ENCODE data around the gene RASSF7.

DNA sequence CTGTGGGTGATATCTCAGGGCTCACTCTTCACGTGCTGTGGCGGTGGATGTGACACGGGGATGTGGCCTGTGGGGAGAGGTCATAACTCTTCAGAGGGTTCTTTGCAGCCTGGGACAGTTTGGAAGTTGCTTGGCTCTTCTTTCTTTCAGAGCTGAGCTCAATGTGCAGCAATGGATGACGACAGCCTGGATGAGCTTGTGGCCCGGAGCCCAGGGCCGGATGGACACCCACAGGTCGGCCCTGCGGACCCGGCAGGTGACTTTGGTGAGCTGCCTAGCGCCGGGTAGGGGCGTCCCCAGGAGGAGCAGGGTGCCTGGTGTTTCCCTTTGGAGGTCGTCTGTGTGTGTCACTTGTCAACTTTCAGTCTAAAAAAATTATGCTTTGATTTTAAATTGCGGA is 20.6 kb downstream of the RASSF7 start:
- TF ChIP-seq, protein P1, sequence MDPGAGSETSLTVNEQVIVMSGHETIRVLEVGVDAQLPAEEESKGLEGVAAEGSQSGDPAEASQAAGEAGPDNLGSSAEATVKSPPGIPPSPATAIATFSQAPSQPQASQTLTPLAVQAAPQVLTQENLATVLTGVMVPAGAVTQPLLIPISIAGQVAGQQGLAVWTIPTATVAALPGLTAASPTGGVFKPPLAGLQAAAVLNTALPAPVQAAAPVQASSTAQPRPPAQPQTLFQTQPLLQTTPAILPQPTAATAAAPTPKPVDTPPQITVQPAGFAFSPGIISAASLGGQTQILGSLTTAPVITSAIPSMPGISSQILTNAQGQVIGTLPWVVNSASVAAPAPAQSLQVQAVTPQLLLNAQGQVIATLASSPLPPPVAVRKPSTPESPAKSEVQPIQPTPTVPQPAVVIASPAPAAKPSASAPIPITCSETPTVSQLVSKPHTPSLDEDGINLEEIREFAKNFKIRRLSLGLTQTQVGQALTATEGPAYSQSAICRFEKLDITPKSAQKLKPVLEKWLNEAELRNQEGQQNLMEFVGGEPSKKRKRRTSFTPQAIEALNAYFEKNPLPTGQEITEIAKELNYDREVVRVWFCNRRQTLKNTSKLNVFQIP (CRISPR knock-in tag; IDR thresholded peaks at IDR 0.05; ENCODE audit: borderline replicate concordance, low read depth): no peak
- TF ChIP-seq RARB (CRISPR knock-in tag; IDR thresholded peaks at IDR 0.05): no peak
- no peak for TF ChIP-seq ZNF565 (CRISPR knock-in tag; conservative IDR thresholded peaks at IDR 0.05; ENCODE audit: low read depth)
- TF ChIP-seq BACH2 (CRISPR knock-in tag; IDR thresholded peaks at IDR 0.05; ENCODE audit: borderline replicate concordance): no peak
- TF ChIP-seq ZFP3 (CRISPR knock-in tag; IDR thresholded peaks at IDR 0.05): no peak
- no peak for TF ChIP-seq CSDC2 (CRISPR knock-in tag; IDR thresholded peaks at IDR 0.05)

Measured in SK-N-SH treated with all-trans-retinoic acid at 6 μM for 48 hours (cell line).